ENCODE measurements around the gene ERP27.

ERP27 gene

DNA sequence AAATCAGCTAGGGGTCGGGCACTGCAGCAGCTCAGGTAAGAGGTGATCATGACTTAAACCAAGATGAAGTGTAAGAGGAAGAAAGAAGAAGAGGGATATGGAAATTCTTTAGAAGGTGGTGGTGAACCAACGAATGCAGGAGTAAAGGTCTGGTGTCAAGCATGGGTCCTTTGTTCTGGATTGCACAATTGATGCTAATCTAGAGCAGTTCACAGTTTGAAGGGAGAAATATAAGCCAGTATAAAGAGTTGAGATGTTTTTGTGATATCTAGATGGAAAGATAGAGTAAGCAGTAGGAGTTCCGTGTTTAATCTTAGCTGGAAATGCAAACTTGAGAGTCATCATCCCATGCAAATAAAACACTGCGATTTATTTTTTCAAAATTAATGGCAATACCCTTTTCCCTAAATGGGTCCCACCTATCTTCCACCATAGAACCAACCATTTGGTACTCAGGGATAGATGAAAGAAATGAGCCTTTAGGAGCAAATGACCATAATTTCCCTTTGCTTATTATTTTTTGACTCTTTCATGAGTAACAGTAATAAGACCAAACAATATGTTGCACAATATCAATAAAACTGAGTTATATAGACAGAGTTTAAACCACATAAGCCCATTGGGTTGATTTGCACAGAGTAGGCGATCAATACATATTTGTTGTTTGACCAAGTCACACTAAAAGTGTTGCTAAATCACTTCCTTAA is 37.7 kb downstream of the ERP27 start:
- no peak for DNase-seq

DNA sequence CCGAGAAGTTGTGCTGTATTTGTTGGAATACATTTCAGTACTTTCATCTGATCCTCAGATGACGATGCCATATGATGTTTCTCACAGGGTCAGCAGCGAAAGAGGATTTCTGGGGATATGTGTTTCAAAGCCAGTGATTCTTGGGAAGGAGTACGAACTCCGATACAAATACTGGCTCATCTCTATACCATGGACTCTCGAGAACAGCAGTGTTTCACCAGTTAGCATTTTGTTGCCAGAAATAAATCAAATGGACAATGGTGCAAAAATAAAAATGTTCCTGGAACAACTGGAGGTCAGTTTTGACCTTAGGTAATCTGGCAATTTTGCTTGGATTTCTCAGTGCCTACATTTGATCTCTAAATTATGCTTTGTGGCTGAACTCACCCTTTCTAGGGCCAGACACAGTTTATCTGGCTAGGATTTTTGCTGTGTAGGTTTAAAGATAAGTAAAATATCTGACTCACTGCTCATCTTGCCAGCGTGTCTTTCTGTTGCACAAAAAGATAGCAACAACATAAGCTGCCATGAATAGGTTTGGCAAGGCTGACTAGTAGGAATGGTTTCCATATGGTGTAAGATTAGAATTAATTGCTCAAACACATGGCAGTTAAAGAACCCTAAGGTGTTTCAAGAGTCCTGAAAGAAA is 41.7 kb downstream of the ERP27 start:
- DNase-seq = no peak

DNA sequence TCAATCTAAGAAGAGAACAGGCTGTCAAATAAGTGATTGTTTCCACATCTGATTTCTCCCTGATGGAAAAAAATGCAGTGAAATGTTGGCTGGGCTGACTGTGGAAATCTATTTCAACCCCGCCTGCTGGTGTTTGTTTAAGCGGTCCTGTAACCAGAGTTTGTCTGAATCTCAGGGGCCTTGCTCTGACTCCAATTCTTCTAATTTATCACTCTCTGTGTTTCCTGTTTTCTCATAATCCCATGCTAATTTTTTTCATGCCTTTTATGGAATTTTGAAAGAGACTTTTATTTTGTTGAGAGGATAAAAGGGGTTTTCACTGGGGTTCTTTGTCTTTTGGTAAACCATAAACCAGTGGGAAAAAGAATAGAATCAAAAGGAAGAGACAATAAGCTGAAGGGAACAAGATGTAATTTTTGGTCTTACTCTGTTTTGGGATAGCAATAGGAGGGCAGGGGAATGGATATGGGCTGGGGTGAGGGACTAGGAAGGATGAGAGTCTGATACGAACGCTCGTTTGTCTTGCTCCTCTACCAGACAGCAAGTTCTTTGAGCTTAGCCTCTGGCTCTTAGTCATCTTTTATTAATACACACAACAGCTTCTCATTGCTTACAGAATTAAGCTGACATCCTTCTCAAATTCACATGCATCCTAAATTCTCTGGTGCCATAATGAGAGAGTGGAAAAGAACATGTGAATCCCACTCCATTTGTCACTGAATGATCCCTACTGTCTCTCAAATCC is 44.7 kb downstream of the ERP27 start:
- DNase-seq = no peak

DNA sequence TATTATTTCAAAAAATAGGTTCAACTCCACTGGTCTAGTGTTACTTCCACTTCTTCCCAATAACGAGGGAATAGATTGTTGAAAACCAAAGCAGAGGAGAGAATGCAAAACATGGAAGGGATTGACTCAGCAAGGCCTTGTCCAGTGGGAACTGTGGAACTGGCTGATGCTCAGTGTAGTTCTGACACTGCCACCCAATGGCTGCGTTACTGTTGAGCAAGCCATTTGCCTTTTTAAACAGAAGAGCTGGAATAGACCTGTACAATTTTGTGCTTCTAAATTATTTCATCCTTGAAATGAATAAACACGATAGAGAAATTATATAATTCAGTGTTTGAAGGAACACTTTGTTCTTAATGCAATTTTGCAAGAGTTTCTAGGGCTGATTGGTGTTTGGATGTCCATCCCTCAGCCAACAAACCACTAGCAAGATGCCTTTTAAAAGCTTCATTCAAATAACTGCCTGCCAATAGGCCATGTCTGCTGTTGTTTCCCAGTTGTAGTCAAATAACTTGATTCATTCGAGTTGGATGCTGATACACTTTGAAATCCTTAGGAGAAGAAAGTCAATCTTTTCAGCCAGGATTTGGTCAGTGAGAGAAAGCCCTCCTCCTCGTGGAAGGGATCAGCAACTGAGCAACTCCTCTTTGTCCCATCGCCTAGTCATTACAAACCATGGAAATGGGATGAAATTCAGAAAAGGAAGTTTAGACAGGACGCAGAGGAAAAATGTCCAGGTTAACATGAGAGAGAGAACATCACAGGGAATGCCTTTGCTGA is 45.4 kb downstream of the ERP27 start:
- DNase-seq = no peak

DNA sequence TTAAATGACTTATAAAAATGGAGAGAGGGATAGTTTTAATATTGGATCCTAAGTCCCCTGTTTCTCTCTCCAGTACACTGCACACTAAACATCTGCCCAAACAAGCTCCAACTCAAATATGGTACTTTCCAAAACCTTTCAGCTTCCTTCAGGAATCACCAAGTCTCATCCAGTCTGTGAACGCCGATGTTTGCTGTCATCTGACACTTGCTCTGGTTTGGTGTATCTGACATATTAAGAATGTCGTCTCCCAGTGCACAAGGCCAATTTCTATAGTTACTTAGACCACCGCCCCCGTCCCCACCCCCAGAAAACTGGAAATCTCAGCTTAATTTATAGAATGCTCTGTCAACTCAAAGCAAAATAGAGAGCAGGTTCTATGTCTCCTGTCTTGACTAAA is 47.6 kb downstream of the ERP27 start:
- no peak for DNase-seq

DNA sequence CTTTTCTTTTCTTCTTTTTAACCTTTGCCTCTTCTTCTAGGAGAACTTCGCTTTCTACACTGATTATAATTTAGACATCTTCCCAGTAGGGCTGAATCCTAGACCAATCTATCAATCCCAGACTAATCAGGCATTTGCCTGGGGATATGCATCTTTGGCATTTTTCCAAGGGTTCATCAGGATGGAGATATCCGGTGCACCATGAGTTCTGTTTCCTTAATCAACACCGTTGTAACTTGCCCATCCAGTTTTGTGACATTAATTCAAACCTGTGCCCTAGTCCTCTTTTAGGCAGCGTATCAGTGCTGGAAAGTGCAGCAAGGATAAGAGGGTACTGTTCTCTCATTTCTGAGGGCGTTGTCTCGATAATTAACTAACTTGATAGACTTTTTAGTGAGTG is 52.1 kb downstream of the ERP27 start:
- DNase-seq = no peak

GRCh38 chr12:14885718-14886221 is 52.6 kb downstream of the ERP27 start, which contains the start of gene MGP:
TSS of gene MGP (minus strand) at chr12:14885854. CDS start at chr12:14885791, 63 bp downstream.
- DNase-seq = no peak

GRCh38 chr12:14884458-14884878 is 53.9 kb downstream of the ERP27 start:
- DNase-seq = no peak

GRCh38 chr12:14883686-14884085 is 54.7 kb downstream of the ERP27 start:
- DNase-seq = no peak

DNA sequence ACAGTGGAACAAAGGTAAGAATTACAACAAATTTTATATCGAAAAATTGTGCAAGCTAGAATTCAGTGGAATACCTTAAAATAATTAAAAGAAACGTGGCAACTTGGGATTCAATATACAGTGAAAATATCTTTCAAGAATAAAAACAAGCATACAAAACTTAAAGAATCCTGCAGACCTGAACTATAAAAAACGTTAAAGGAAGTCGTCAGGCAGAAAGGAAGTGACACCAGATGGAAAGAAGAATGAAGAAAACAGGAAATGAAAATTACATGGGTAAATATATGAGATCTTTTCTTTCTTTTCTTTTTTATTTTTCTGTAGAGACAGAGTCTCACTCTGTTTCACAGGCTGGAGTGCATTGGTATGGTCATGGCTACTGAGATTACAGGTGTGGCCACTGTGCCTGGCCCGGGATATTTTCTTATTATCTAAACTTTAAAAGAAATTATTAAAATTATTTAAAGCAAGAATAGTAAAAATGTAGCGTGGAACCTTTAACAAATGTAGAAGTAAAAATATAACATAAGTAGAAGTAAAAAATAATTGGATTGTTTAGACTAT is 57.4 kb downstream of the ERP27 start:
- no peak for DNase-seq

GRCh38 chr12:14879222-14879933 is 59.0 kb downstream of the ERP27 start:
- no peak for DNase-seq

- DNase-seq = no peak
Measured at GRCh38 chr12:14878488-14878887, 59.8 kb downstream of the ERP27 start.

DNA sequence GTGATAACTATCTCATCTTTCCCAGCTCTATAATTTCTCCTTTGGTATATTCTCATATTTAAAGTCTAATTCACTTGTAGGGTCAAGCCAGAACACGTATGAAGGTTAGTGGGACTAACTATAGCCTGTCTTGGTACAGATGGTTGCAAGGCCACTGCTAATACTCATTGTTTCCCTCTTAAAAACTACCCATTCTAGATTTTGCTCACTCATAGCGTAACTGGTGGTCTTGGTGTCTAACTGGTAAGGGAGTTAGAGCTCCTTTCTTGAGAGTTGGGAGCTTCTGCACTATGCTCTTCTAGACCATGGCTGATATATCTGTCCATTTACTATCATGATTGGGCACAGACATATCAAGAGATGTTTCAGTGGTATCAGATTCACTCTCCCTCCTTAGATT is 61.5 kb downstream of the ERP27 start:
- no peak for DNase-seq

GRCh38 chr12:14874882-14875281 is 63.5 kb downstream of the ERP27 start:
- DNase-seq = no peak

DNA sequence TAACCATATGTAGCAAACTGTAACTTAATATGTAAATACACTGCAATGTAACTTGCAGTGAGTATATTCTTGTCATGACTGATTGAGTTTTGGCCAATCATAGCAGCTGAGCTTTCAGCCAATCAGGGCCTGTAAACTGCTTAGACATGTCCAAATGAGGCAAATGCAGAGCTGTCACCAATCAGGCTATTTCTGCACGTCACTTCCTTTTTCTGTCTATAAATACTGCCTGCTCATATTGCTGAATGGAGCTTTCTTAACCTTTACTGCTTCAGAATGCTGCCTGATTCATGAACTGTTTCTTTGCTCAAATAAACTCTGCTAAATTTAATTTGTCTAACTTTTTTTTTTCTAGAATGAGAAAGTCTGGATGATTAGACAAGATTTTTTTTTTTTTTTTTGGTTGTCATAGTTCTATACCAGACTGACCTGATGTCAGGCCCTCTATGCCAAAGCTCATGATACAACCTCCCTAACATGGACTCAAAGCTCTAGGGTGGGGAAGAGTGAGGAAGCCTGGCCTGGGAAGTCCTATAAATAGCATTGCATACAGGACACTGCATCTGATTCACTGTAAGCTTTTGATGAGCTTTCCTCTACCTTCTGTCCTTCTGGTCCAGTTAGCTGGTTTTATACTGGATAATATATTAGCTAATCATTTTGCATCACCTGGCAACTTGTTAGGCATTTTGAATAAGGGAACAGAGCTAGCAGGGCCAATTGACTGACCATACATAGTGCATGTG is 64.7 kb downstream of the ERP27 start:
- DNase-seq = no peak

- DNase-seq = no peak
Measured at GRCh38 chr12:14871886-14872285, 66.5 kb downstream of the ERP27 start.

GRCh38 chr12:14871247-14871646 is 67.1 kb downstream of the ERP27 start:
- no peak for DNase-seq

- DNase-seq = no peak
Measured at GRCh38 chr12:14868916-14869506, 69.3 kb downstream of the ERP27 start.
